Peyer's patch (tissue), 4 donors: ENCODE measurements around the gene PCAT6.

ENCODE experiments used
- CTCF ChIP-seq, 6 experiments: fragments of 450-650 bp in 4 of 6; fragments of 200-600 bp in 2 of 6; sonication (generic) in 1 of 6; IDR thresholded peaks; one replicate each; pipeline ENCODE4 v1.5.1; 2017 to 2019; ENCODE audit warnings: antibody characterized with exemption in 6 of 6, mild to moderate bottlenecking in 3 of 6, moderate library complexity in 1 of 6
- POLR2A ChIP-seq, 2 donors: fragments of 450-650 bp; IDR thresholded peaks; one replicate each; pipeline ENCODE4 v1.5.1; 2017; ENCODE audit warnings: antibody characterized with exemption in 2 of 2, mild to moderate bottlenecking in 2 of 2, moderate library complexity in 2 of 2

GRCh38 chr1:202835548-202836072 is 24.9 kb downstream of the PCAT6 start:
- TF ChIP-seq CTCF (IDR thresholded peaks at IDR 0.05) (no peak), POLR2A (IDR thresholded peaks at IDR 0.05) (no peak)
